ENCODE data around the gene GPR157.

GPR157 gene

DNA sequence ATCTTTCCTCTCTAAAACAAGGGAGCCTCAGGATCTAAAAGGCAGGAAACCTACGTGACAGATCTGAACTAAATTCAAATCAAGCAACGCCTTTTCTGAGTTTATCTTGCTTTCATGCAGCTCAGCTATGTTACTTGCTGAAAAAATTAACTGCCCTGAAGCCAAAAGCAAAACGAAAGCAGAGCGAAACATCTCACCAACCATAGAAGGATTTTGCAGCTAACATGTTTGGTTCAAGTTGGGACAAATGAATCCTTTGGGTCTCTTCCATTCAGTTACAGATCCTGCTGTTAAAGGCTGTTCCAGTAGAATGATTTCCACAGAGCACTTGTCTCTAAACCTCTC lies 59.9 kb downstream of the GPR157 start:
- Histone ChIP-seq H3K4ac (ENCODE audit: low read length) (no peak overlapping the region), H4K8ac (ENCODE audit: low read depth, low read length) (no peak overlapping the region), H2AFZ (ENCODE audit: low read length) (peak overlapping the region; percentile 16), H3K36me3 (replicated peaks in 1 of 2; ENCODE audit: control insufficient read depth in 2 of 2, insufficient read depth in 2 of 2, low read length in 2 of 2) (no peaks in the 10 kb centered on the region), H3K4me1 (ENCODE audit: control insufficient read depth in 2 of 2, insufficient read depth in 1 of 2, low read depth in 1 of 2, low read length in 2 of 2) (peaks cover 2 to 12% of the 10 kb centered on the region in 2 donors), H3K23ac (ENCODE audit: low read depth, low read length, poor library complexity) (no peak overlapping the region), H3K4me2 (ENCODE audit: insufficient read depth, low read length, poor library complexity, severe bottlenecking) (peak overlapping the region; percentile 23), H3K14ac (ENCODE audit: low read length) (no peak overlapping the region), H2AK5ac (ENCODE audit: low read depth, low read length) (no peak overlapping the region), H4K91ac (ENCODE audit: low read depth, low read length, poor library complexity) (no peak overlapping the region), H3K9ac (ENCODE audit: low read depth, low read length, poor library complexity) (no peak overlapping the region), H3K18ac (ENCODE audit: low read length) (no peak overlapping the region), H3K27me3 (ENCODE audit: control insufficient read depth in 3 of 3, insufficient read depth in 3 of 3, low read depth in 1 of 3, low read length in 3 of 3) (no peaks in the 10 kb centered on the region), H2BK5ac (ENCODE audit: low read length) (no peak overlapping the region), H3K79me1 (ENCODE audit: low read depth, low read length) (no peaks in the 10 kb centered on the region), H3K27ac (replicated peaks; ENCODE audit: low read length) (no peak overlapping the region), H2BK12ac (ENCODE audit: low read length) (no peak overlapping the region), H2BK120ac (ENCODE audit: low read depth, low read length) (no peak overlapping the region), H2BK15ac (ENCODE audit: low read length) (no peak overlapping the region), H3K4me3 (ENCODE audit: low read length in 2 of 2) (no peak overlapping the region), H3K9me3 (replicated peaks in 1 of 2; ENCODE audit: control insufficient read depth in 2 of 2, insufficient read depth in 1 of 2, low read depth in 1 of 2, low read length in 2 of 2) (no peaks in the 10 kb centered on the region)
- no CpG with 5 or more reads among the region's 4 CpGs for WGBS, 2 donors (ENCODE audit: extremely low coverage in 2 of 2, insufficient read length in 2 of 2, insufficient replicate concordance in 1 of 2)
- no peak for DNase-seq (ENCODE audit: low spot score)

DNA sequence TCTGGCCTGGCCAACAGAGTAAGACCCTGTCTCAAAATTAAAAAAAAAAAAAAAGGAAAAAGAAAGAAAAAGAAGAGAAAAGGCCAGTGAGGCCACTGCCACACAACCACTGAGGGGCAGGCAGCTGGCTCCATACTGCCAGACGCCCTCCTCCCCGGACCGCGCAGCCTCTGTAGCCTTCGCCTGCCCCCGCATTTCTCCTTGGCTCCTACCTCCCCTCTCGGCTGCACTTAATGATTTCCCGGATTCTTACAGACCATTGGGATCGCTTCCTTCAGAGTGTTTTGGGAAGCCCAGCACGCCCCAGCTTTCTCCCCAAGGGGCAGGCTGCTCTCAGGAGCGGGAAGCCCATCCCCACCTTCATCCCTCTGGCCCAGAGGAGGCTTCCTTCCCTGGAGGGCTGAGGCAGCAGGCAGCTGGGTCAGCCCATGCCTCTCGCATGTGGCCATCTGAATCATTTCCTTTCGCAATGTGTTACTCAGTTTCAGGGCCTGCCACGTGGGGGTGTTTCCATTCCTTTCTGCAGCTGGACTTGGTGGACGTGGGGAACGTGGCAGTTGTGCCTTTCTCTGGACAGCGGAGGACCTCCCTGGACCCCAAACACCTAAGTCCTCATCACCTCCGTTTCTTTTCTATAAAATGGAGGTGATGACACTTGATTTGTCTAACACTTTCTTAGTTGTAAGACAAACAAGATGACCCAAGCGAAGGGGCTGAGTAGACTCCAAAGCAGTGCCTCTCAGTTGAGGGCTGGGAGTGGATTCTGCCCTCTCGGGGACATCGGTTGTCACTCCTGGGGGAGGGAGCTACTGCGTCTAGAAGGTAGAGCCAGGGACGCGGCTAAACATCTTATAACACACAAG lies 61.7 kb downstream of the GPR157 start:
- Histone ChIP-seq H3K27ac (replicated peaks; ENCODE audit: low read length) (no peak overlapping the region), H2AK5ac (ENCODE audit: low read depth, low read length) (peak overlapping the region; percentile 47), H2BK12ac (ENCODE audit: low read length) (peak overlapping the region; percentile 46), H3K36me3 (replicated peaks in 1 of 2; ENCODE audit: control insufficient read depth in 2 of 2, insufficient read depth in 2 of 2, low read length in 2 of 2) (no peaks in the 10 kb centered on the region), H2BK5ac (ENCODE audit: low read length) (no peak overlapping the region), H3K18ac (ENCODE audit: low read length) (peak overlapping the region; percentile 7), H3K23ac (ENCODE audit: low read depth, low read length, poor library complexity) (no peak overlapping the region), H3K14ac (ENCODE audit: low read length) (no peak overlapping the region), H2BK15ac (ENCODE audit: low read length) (peak overlapping the region; percentile 54), H4K91ac (ENCODE audit: low read depth, low read length, poor library complexity) (no peak overlapping the region), H3K4me1 (ENCODE audit: control insufficient read depth in 2 of 2, insufficient read depth in 1 of 2, low read depth in 1 of 2, low read length in 2 of 2) (peaks cover 2 to 12% of the 10 kb centered on the region in 2 donors), H3K79me1 (ENCODE audit: low read depth, low read length) (no peaks in the 10 kb centered on the region), H3K4me2 (ENCODE audit: insufficient read depth, low read length, poor library complexity, severe bottlenecking) (no peak overlapping the region), H2BK120ac (ENCODE audit: low read depth, low read length) (peak overlapping the region; percentile 16), H3K9ac (ENCODE audit: low read depth, low read length, poor library complexity) (no peak overlapping the region), H3K4me3 (ENCODE audit: low read length in 2 of 2) (no peak overlapping the region), H3K9me3 (replicated peaks in 1 of 2; ENCODE audit: control insufficient read depth in 2 of 2, insufficient read depth in 1 of 2, low read depth in 1 of 2, low read length in 2 of 2) (no peaks in the 10 kb centered on the region), H2AFZ (ENCODE audit: low read length) (no peak overlapping the region), H3K4ac (ENCODE audit: low read length) (no peak overlapping the region), H4K8ac (ENCODE audit: low read depth, low read length) (no peak overlapping the region), H3K27me3 (ENCODE audit: control insufficient read depth in 3 of 3, insufficient read depth in 3 of 3, low read depth in 1 of 3, low read length in 3 of 3) (no peaks in the 10 kb centered on the region)
- no peak for DNase-seq (ENCODE audit: low spot score)
- no CpG with 5 or more reads among the region's 24 CpGs for WGBS, 2 donors (ENCODE audit: extremely low coverage in 2 of 2, insufficient read length in 2 of 2, insufficient replicate concordance in 1 of 2)

DNA sequence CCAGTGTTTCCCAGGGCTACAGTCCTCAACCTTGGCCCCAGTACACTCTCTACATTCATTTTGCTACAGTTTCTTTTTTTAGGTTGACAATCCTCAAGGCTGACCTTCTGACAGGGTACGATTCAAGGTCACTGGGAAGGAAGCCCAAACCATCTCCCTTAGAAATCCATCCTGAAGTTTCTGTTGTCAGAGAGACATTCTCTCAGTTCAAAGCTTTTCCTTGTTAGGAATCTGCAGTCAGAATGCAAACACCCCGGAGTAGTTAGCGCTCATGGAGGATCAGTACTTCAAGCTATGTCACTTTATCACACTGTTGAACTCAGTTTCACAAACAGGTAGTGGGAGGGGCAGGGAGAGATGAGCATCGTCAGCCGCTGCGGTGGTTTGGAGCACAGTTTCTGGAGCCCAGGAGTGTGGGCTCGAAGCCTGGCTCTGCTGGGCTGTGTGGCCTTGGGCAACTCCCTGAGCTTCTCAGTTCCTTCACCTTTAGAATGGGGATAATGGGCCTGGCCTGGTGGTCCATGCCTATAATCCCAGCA lies 63.6 kb downstream of the GPR157 start:
- Histone ChIP-seq H2AFZ (ENCODE audit: low read length) (no peak overlapping the region), H2BK120ac (ENCODE audit: low read depth, low read length) (no peak overlapping the region), H3K4ac (ENCODE audit: low read length) (no peak overlapping the region), H3K4me2 (ENCODE audit: insufficient read depth, low read length, poor library complexity, severe bottlenecking) (no peak overlapping the region), H2AK5ac (ENCODE audit: low read depth, low read length) (no peak overlapping the region), H2BK5ac (ENCODE audit: low read length) (no peak overlapping the region), H3K9me3 (replicated peaks in 1 of 2; ENCODE audit: control insufficient read depth in 2 of 2, insufficient read depth in 1 of 2, low read depth in 1 of 2, low read length in 2 of 2) (no peaks in the 10 kb centered on the region), H3K4me3 (ENCODE audit: low read length in 2 of 2) (no peak overlapping the region), H3K9ac (ENCODE audit: low read depth, low read length, poor library complexity) (no peak overlapping the region), H3K23ac (ENCODE audit: low read depth, low read length, poor library complexity) (no peak overlapping the region), H3K18ac (ENCODE audit: low read length) (no peak overlapping the region), H3K14ac (ENCODE audit: low read length) (no peak overlapping the region), H3K36me3 (replicated peaks in 1 of 2; ENCODE audit: control insufficient read depth in 2 of 2, insufficient read depth in 2 of 2, low read length in 2 of 2) (no peaks in the 10 kb centered on the region), H3K27me3 (ENCODE audit: control insufficient read depth in 3 of 3, insufficient read depth in 3 of 3, low read depth in 1 of 3, low read length in 3 of 3) (no peaks in the 10 kb centered on the region), H2BK15ac (ENCODE audit: low read length) (no peak overlapping the region), H4K8ac (ENCODE audit: low read depth, low read length) (no peak overlapping the region), H3K27ac (replicated peaks; ENCODE audit: low read length) (no peak overlapping the region), H3K79me1 (ENCODE audit: low read depth, low read length) (no peaks in the 10 kb centered on the region), H4K91ac (ENCODE audit: low read depth, low read length, poor library complexity) (no peak overlapping the region), H3K4me1 (ENCODE audit: control insufficient read depth in 2 of 2, insufficient read depth in 1 of 2, low read depth in 1 of 2, low read length in 2 of 2) (peaks cover 2 to 10% of the 10 kb centered on the region in 2 donors), H2BK12ac (ENCODE audit: low read length) (no peak overlapping the region)
- no CpG with 5 or more reads among the region's 7 CpGs for WGBS, 2 donors (ENCODE audit: extremely low coverage in 2 of 2, insufficient read length in 2 of 2, insufficient replicate concordance in 1 of 2)
- no peak for DNase-seq (ENCODE audit: low spot score)

DNA sequence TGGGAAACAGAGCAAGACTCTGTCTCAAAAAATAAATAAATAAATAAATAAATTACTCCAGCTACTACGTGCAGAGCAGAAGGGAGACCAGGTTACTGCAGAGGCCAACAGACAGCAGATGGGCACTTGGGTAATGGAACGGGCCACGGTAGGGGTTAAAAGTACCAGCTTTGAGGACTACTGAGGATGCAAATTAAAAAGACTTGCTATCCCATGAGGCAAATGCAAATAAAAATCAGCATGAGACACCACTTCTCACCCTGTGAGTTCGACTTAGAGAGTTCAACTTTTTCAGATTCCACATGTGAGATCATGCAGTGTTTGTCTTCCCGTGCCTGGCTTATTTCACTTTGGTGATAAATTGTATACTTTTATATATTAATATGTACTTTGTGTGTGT lies 66.1 kb downstream of the GPR157 start:
- H3K4me1 ChIP-seq (ENCODE audit: control insufficient read depth in 2 of 2, insufficient read depth in 1 of 2, low read depth in 1 of 2, low read length in 2 of 2): peaks cover 2 to 8% of the 10 kb centered on the region in 2 donors

More for the DNA sequence above, 66.1 kb downstream of the GPR157 start:
- Histone ChIP-seq H3K18ac (ENCODE audit: low read length) (no peak overlapping the region), H2AK5ac (ENCODE audit: low read depth, low read length) (no peak overlapping the region), H3K23ac (ENCODE audit: low read depth, low read length, poor library complexity) (no peak overlapping the region), H2BK5ac (ENCODE audit: low read length) (no peak overlapping the region), H3K4ac (ENCODE audit: low read length) (no peak overlapping the region), H3K14ac (ENCODE audit: low read length) (no peak overlapping the region), H3K27ac (replicated peaks; ENCODE audit: low read length) (no peak overlapping the region), H4K8ac (ENCODE audit: low read depth, low read length) (no peak overlapping the region), H2BK12ac (ENCODE audit: low read length) (no peak overlapping the region), H3K79me1 (ENCODE audit: low read depth, low read length) (no peaks in the 10 kb centered on the region), H2AFZ (ENCODE audit: low read length) (no peak overlapping the region), H2BK120ac (ENCODE audit: low read depth, low read length) (no peak overlapping the region), H3K9ac (ENCODE audit: low read depth, low read length, poor library complexity) (no peak overlapping the region), H3K4me2 (ENCODE audit: insufficient read depth, low read length, poor library complexity, severe bottlenecking) (no peak overlapping the region), H3K27me3 (ENCODE audit: control insufficient read depth in 3 of 3, insufficient read depth in 3 of 3, low read depth in 1 of 3, low read length in 3 of 3) (no peaks in the 10 kb centered on the region), H3K9me3 (replicated peaks in 1 of 2; ENCODE audit: control insufficient read depth in 2 of 2, insufficient read depth in 1 of 2, low read depth in 1 of 2, low read length in 2 of 2) (peaks cover 0 to 3% of the 10 kb centered on the region in 2 donors), H4K91ac (ENCODE audit: low read depth, low read length, poor library complexity) (no peak overlapping the region), H2BK15ac (ENCODE audit: low read length) (no peak overlapping the region), H3K4me3 (ENCODE audit: low read length in 2 of 2) (no peak overlapping the region), H3K36me3 (replicated peaks in 1 of 2; ENCODE audit: control insufficient read depth in 2 of 2, insufficient read depth in 2 of 2, low read length in 2 of 2) (no peaks in the 10 kb centered on the region)
- WGBS, 2 donors (ENCODE audit: extremely low coverage in 2 of 2, insufficient read length in 2 of 2, insufficient replicate concordance in 1 of 2): no CpG with 5 or more reads among the region's 5 CpGs
- no peak for DNase-seq (ENCODE audit: low spot score)
